B cell (primary cell): Measurements from ENCODE around the gene RBP3.

ENCODE experiments used
- EZH2 ChIP-seq: IDR thresholded peaks from 2 replicates; pipeline ENCODE4 v1.6.1; 2012; ENCODE audit warnings: borderline replicate concordance, low read depth, mild to moderate bottlenecking, moderate library complexity, low read length; ENCODE audit not compliant: insufficient read depth, poor library complexity, severe bottlenecking
- TF ChIP-seq, protein P1 (sequence below): fragments of 200-600 bp; IDR thresholded peaks from one replicate; pipeline ENCODE4 v1.8.0; 2022; ENCODE audit warnings: antibody characterized with exemption, mild to moderate bottlenecking

DNA sequence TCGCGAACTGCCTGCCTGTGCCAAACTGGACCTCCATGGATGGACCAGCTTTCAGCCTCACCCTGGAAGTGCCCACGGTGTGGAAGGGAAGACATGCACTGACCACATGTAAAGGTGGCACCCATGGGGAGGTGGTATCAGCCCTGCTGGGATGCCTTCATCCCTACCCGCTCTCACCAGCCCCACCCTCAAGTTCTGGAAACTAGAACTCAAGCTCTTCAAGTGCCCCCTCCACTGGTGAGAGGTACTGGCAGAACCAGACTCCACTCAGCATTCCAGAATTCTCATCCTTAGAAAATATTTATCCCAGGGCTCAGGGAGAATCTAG lies 30.0 kb downstream of the RBP3 start:
- TF ChIP-seq, protein P1, sequence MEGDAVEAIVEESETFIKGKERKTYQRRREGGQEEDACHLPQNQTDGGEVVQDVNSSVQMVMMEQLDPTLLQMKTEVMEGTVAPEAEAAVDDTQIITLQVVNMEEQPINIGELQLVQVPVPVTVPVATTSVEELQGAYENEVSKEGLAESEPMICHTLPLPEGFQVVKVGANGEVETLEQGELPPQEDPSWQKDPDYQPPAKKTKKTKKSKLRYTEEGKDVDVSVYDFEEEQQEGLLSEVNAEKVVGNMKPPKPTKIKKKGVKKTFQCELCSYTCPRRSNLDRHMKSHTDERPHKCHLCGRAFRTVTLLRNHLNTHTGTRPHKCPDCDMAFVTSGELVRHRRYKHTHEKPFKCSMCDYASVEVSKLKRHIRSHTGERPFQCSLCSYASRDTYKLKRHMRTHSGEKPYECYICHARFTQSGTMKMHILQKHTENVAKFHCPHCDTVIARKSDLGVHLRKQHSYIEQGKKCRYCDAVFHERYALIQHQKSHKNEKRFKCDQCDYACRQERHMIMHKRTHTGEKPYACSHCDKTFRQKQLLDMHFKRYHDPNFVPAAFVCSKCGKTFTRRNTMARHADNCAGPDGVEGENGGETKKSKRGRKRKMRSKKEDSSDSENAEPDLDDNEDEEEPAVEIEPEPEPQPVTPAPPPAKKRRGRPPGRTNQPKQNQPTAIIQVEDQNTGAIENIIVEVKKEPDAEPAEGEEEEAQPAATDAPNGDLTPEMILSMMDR, result no peak
- TF ChIP-seq EZH2, result no peak
